ENCODE data around the gene DNAJC5.

Gene DNAJC5

GRCh38 chr20:63941282-63942081 lies 46.6 kb downstream of the DNAJC5 start:
- H3K9ac ChIP-seq (ENCODE audit: low read depth, low read length): no peak overlapping the region
- no peaks in the 10 kb centered on the region for H3K27me3 ChIP-seq (ENCODE audit: control insufficient read depth, insufficient read depth, low read length)
- peaks cover 32% of the 10 kb centered on the region for H3K36me3 ChIP-seq (ENCODE audit: control insufficient read depth, insufficient read depth, low read length)
- peak overlapping the region; percentile 75 for H3K4me3 ChIP-seq (ENCODE audit: low read depth, low read length)
- H3K9me3 ChIP-seq (ENCODE audit: control insufficient read depth, insufficient read depth, low read length): no peaks in the 10 kb centered on the region
- H3K4me1 ChIP-seq (ENCODE audit: control insufficient read depth, insufficient read depth, low read length): no peaks in the 10 kb centered on the region

GRCh38 chr20:63942250-63942951 lies 47.5 kb downstream of the DNAJC5 start:
- H3K9ac ChIP-seq (ENCODE audit: low read depth, low read length): peak overlapping the region; percentile 1
- no peaks in the 10 kb centered on the region for H3K9me3 ChIP-seq (ENCODE audit: control insufficient read depth, insufficient read depth, low read length)
- H3K4me3 ChIP-seq (ENCODE audit: low read depth, low read length): peak overlapping the region; percentile 14
- H3K27me3 ChIP-seq (ENCODE audit: control insufficient read depth, insufficient read depth, low read length): no peaks in the 10 kb centered on the region
- H3K4me1 ChIP-seq (ENCODE audit: control insufficient read depth, insufficient read depth, low read length): no peaks in the 10 kb centered on the region
- H3K36me3 ChIP-seq (ENCODE audit: control insufficient read depth, insufficient read depth, low read length): peaks cover 32% of the 10 kb centered on the region

DNA sequence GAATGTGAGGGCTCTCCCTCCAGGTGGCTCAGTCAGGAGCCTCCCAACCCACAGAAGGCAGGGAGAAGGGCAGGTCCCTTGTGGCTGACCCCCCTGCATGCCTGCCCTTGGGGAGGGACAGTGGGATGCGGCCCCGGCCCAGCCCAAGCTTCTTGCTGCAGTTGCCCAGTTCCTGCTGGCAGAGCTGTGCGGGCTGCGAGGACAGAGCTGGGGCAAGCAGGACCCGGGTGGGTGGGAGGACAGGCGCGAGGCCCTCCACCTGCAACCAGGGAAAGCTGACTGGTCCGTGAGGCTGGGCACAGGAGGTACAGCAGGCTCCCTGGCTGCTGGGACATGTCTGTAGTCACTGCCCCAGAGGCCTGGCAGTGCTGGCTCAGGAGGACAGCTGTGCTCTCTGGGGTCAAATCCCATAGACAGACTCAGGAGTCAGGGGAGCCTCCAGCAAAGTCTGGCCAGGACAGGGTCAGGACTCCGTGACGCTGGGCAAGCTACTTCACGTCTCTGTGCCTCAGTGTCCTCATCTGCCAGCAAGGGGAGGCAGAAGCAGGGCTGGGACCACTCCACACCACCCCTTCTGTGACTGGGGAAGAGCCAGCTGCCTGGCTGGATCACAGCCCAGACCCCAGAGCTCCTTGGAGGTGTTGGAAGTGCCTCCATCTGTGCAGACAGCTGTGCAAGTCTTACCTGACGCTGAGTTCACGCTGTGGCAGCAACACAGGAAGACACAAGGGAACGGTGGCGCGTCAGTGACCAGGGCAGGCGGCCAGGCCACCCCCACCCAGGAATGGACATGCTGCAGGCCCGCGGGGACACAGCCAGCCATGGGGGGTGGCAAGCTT lies 48.3 kb downstream of the DNAJC5 start:
- H3K27me3 ChIP-seq (ENCODE audit: control insufficient read depth, insufficient read depth, low read length): no peaks in the 10 kb centered on the region
- no peaks in the 10 kb centered on the region for H3K4me1 ChIP-seq (ENCODE audit: control insufficient read depth, insufficient read depth, low read length)
- no peak overlapping the region for H3K4me3 ChIP-seq (ENCODE audit: low read depth, low read length)
- no peaks in the 10 kb centered on the region for H3K9me3 ChIP-seq (ENCODE audit: control insufficient read depth, insufficient read depth, low read length)
- peaks cover 32% of the 10 kb centered on the region for H3K36me3 ChIP-seq (ENCODE audit: control insufficient read depth, insufficient read depth, low read length)
- no peak overlapping the region for H3K9ac ChIP-seq (ENCODE audit: low read depth, low read length)

DNA sequence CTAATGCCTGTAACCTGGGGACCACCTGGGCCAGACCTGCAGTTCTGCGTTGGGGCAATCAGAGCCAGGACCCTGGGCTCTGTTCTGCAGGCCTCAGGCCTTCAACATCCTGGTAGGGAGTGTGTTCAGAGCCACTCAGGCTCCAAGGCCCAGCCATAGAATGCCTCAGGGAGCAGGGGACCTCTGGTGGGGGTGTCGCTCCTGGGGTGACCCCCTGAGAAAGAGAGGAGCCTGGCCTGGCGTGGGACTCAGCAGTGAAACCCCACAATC lies 48.8 kb downstream of the DNAJC5 start:
- Histone ChIP-seq H3K4me1 (ENCODE audit: control insufficient read depth, insufficient read depth, low read length) (peaks cover 2% of the 10 kb centered on the region), H3K27me3 (ENCODE audit: control insufficient read depth, insufficient read depth, low read length) (no peaks in the 10 kb centered on the region), H3K4me3 (ENCODE audit: low read depth, low read length) (no peak overlapping the region), H3K36me3 (ENCODE audit: control insufficient read depth, insufficient read depth, low read length) (peaks cover 32% of the 10 kb centered on the region), H3K9ac (ENCODE audit: low read depth, low read length) (no peak overlapping the region), H3K9me3 (ENCODE audit: control insufficient read depth, insufficient read depth, low read length) (no peaks in the 10 kb centered on the region)

DNA sequence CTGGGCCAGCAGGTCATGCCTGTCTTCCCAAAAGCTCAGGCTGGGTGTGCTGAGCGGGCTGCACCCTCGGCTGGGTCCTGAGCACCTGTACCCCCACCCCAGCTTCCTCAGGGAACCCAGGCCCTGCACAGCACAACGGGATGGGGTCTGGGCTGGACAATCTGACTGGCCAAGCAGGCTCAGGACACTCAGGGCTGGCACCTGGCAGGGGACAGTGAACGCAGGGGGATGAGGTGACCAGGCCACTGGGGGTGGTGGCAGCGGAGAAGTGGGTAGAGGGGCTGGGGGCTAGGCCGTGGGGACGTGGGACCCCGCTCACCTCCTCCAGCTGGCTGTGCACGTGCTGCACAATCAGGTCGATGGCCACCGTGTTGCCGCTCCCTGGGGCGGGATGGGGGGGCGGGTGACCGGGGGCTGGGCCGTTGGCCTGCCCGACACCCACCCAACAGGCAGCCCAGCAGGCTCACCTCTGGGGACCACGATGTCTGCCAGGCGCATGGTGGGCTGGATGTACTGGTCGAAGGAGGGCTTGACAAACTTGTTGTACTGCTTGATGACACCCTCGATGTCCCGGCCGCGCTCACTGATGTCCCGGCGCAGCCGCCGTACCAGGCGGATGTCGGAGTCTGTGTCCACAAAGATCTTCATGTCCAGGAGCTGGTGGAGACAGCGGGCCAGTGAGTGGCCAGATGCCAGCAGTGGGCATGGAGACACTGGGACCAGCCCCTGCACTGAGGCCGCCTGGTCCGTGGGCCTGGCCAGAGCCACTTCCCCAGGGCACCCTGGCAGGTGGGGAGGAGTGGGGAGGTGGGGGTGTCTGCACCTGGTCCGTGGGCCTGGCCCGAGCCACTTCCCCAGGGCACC lies 49.4 kb downstream of the DNAJC5 start:
- no peak overlapping the region for H3K4me3 ChIP-seq (ENCODE audit: low read depth, low read length)
- H3K36me3 ChIP-seq (ENCODE audit: control insufficient read depth, insufficient read depth, low read length): peaks cover 32% of the 10 kb centered on the region
- H3K27me3 ChIP-seq (ENCODE audit: control insufficient read depth, insufficient read depth, low read length): no peaks in the 10 kb centered on the region
- peaks cover 5% of the 10 kb centered on the region for H3K4me1 ChIP-seq (ENCODE audit: control insufficient read depth, insufficient read depth, low read length)
- no peak overlapping the region for H3K9ac ChIP-seq (ENCODE audit: low read depth, low read length)
- H3K9me3 ChIP-seq (ENCODE audit: control insufficient read depth, insufficient read depth, low read length): no peaks in the 10 kb centered on the region

DNA sequence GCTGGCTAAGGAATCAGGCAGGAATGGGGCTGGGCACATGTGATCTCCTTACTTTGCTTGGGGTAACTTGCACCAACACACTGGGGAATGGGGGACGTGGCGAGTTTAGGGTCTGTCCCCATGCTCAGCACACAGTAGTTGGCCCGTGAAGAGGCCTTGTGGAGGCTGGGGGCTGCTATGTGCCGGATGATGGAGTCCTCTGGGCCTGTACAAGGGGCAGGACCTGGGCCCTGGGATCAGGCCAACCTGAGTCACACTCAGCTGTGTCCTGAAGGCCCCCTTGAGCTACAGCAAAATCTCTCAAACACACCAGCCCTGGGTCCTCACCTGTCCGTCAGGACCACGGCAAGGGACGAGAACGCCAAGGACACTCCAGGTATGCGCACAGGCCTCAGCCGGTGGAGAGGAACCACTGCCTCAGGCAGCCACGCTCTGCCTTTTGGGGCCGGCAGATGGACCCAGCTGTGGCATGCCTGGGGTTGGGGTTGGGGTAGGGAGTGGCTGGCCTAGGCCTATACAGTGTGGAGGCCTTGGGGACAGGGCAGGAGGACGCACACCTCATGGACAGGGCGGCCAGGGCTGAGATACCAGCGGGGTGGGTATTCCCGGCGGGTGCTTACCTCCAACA lies 50.2 kb downstream of the DNAJC5 start:
- peaks cover 10% of the 10 kb centered on the region for H3K4me1 ChIP-seq (ENCODE audit: control insufficient read depth, insufficient read depth, low read length)
- H3K9ac ChIP-seq (ENCODE audit: low read depth, low read length): no peak overlapping the region
- no peak overlapping the region for H3K4me3 ChIP-seq (ENCODE audit: low read depth, low read length)
- H3K36me3 ChIP-seq (ENCODE audit: control insufficient read depth, insufficient read depth, low read length): peaks cover 32% of the 10 kb centered on the region
- no peaks in the 10 kb centered on the region for H3K27me3 ChIP-seq (ENCODE audit: control insufficient read depth, insufficient read depth, low read length)
- H3K9me3 ChIP-seq (ENCODE audit: control insufficient read depth, insufficient read depth, low read length): no peaks in the 10 kb centered on the region

- H3K9me3 ChIP-seq (ENCODE audit: control insufficient read depth, insufficient read depth, low read length): no peaks in the 10 kb centered on the region
- no peak overlapping the region for H3K9ac ChIP-seq (ENCODE audit: low read depth, low read length)
- H3K4me3 ChIP-seq (ENCODE audit: low read depth, low read length): no peak overlapping the region
- H3K27me3 ChIP-seq (ENCODE audit: control insufficient read depth, insufficient read depth, low read length): no peaks in the 10 kb centered on the region
- peaks cover 10% of the 10 kb centered on the region for H3K4me1 ChIP-seq (ENCODE audit: control insufficient read depth, insufficient read depth, low read length)
- peaks cover 32% of the 10 kb centered on the region for H3K36me3 ChIP-seq (ENCODE audit: control insufficient read depth, insufficient read depth, low read length)
Measured at GRCh38 chr20:63945921-63946920, 51.3 kb downstream of the DNAJC5 start.

DNA sequence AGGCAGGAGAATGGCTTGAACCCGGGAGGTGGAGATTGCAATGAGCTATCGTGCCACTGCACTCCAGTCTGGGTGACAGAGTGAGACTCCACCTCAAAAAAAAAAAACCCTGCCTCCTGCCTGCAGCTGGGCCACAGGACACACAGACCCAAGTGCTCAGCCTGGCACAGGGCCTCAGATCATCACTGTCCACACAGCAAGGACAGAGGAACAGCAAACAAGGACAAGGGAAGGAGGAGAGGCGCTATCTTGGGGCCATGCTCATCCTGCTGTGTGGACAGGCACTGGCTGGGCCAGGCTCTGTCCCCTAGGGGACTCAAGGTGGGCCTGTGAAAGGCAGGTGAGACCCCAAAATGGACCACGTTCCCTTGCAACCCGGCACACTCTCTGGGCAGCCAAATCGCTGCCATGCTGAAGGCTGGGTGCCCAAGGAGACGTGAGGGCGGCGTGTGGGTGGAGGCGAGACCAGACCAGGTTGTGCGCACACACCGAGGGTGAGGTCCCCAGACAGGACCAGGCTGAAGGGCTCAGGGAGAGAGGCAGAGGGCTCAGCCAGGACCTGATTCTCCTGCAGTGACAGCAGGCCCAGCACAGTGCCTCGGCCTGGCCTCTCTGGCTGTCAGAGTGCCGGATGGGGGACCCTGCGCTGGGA lies 52.2 kb downstream of the DNAJC5 start:
- H3K36me3 ChIP-seq (ENCODE audit: control insufficient read depth, insufficient read depth, low read length): peaks cover 32% of the 10 kb centered on the region
- no peak overlapping the region for H3K9ac ChIP-seq (ENCODE audit: low read depth, low read length)
- no peaks in the 10 kb centered on the region for H3K9me3 ChIP-seq (ENCODE audit: control insufficient read depth, insufficient read depth, low read length)
- H3K4me1 ChIP-seq (ENCODE audit: control insufficient read depth, insufficient read depth, low read length): peaks cover 10% of the 10 kb centered on the region
- no peaks in the 10 kb centered on the region for H3K27me3 ChIP-seq (ENCODE audit: control insufficient read depth, insufficient read depth, low read length)
- no peak overlapping the region for H3K4me3 ChIP-seq (ENCODE audit: low read depth, low read length)

DNA sequence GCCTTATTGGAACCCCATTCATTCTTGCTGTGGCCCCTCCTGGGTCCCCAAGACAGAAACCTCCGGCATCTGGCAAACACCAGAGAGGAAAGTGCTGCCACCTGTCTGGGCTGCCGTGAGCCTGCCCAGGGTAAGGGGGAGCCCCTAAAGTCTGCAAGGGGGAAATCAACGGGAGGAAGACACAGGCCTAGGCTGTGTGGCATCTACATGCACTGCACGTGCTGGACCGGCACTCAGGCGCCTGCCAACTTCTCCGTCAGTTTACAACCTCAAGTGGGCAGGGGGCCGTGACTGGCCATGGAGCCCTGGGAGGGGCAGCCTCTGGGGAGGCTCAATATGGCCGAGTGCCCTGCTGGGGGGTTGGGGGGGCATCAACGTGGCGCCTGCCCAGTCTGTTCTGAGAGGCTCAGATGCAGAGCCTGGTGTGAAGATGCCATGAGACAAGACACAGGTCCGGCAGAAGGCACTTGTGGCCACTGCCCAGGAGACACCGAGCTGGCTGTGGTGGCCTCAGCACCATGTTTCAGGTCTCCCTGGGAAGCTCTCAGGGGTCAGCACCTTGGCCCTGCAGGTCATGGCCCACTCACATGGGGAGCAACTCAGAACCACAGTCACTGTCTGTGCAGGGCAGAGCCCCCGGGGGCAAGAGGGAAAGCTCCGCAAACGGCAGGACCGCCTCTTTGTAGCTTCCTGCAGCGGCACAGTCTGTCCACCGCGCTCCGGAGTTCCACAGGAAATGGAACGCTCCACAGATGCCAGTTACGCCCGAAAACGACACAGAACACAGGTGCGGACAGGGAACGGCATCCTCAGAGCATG lies 52.9 kb downstream of the DNAJC5 start:
- Histone ChIP-seq H3K27me3 (ENCODE audit: control insufficient read depth, insufficient read depth, low read length) (no peaks in the 10 kb centered on the region), H3K9ac (ENCODE audit: low read depth, low read length) (no peak overlapping the region), H3K36me3 (ENCODE audit: control insufficient read depth, insufficient read depth, low read length) (peaks cover 30% of the 10 kb centered on the region), H3K4me1 (ENCODE audit: control insufficient read depth, insufficient read depth, low read length) (peaks cover 10% of the 10 kb centered on the region), H3K9me3 (ENCODE audit: control insufficient read depth, insufficient read depth, low read length) (no peaks in the 10 kb centered on the region), H3K4me3 (ENCODE audit: low read depth, low read length) (no peak overlapping the region)
